Measurements from ENCODE around the gene SREBF1.

DNA sequence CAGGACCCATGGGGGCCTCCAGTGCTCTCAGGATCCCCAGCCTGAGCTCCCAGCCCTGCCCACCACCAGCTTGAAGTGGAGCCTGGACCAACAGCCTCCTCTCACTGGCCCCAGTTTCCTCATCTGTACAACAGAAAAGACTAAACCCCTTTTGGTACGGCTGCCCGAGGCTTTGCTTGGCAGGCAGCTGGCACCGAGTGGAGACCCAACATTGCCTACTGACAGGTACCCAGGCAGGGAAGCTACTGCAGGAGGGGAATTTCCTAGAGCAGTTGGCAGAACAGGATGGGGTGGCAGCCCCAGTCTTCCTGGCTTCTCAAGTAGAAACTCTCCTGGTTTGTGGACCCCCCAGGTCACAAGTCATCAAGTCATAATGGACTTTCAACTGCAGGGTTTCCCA lies 14.2 kb downstream of the SREBF1 start:
- TF ChIP-seq HDAC6 (IDR thresholded peaks at IDR 0.05; ENCODE audit: low read depth, low read length) (no peak), CTCF (IDR thresholded peaks at IDR 0.05; ENCODE audit: control extremely low read depth in 1 of 3, insufficient read depth in 1 of 3, low read depth in 1 of 3, low read length in 3 of 3) (no peak), EGR1 (IDR thresholded peaks at IDR 0.05; ENCODE audit: borderline replicate concordance, low read depth, low read length) (no peak), SIRT6 (IDR thresholded peaks at IDR 0.05; ENCODE audit: low read length) (no peak), EZH2 (IDR thresholded peaks at IDR 0.05; ENCODE audit: low read depth, low read length, severe bottlenecking) (no peak), BRCA1 (IDR thresholded peaks at IDR 0.05; ENCODE audit: low read depth, low read length) (no peak), POLR2AphosphoS5 (IDR thresholded peaks at IDR 0.05; ENCODE audit: low read depth, low read length) (no peak), KDM5A (IDR thresholded peaks at IDR 0.05; ENCODE audit: low read length) (no peak), MAX (IDR thresholded peaks at IDR 0.05) (no peak), CBX5 (IDR thresholded peaks at IDR 0.05; ENCODE audit: low read depth, low read length) (no peak)
